Sigmoid colon (tissue), 7 donors: Measurements from ENCODE around the gene DDX23. TPM values are rescaled to one million over a fixed set of nuclear protein-coding genes. Genes with fewer than 3 reads are reported as not detected.
A peak's percentile ranks its signal among the peaks of the same experiment; 100 is the strongest.

Experiments used
- DNase-seq: peaks from one replicate; pipeline ENCODE4 v3.0.0-alpha.2; 2019
- H3K27ac ChIP-seq, 4 donors: fragments of 200-600 bp; sonication (generic); one replicate each; pipeline ENCODE4 v1.5.1; 2016 to 2019; ENCODE audit warnings: mild to moderate bottlenecking in 1 of 4
- H3K27me3 ChIP-seq, 3 donors: fragments of 200-600 bp; sonication (generic); one replicate each; pipeline ENCODE4 v1.5.1; 2019; ENCODE audit warnings: mild to moderate bottlenecking in 1 of 3
- H3K36me3 ChIP-seq, 4 donors: fragments of 200-600 bp; sonication (generic); one replicate each; pipeline ENCODE4 v1.5.1; 2016 to 2019
- H3K4me1 ChIP-seq, 4 donors: fragments of 200-600 bp; sonication (generic); one replicate each; pipeline ENCODE4 v1.5.1; 2017 to 2019
- H3K4me3 ChIP-seq, 4 donors: fragments of 200-600 bp; sonication (generic); one replicate each; pipeline ENCODE4 v1.5.1; 2017 to 2019; ENCODE audit warnings: mild to moderate bottlenecking in 2 of 4, moderate library complexity in 1 of 4
- H3K9me3 ChIP-seq, 4 donors: fragments of 200-600 bp in 3 of 4; sonication (generic) in 3 of 4; one replicate each; pipeline versions ENCODE4 v1.5.1 to v1.6.1; 2013 to 2019
- EP300 ChIP-seq, 4 donors: sonication (generic); formaldehyde crosslinking; IDR thresholded peaks; one replicate each; pipeline ENCODE4 v1.6.1; 2017; ENCODE audit warnings: antibody characterized with exemption in 4 of 4
- POLR2A ChIP-seq, 2 donors: fragments of 450-650 bp; IDR thresholded peaks; one replicate each; pipeline ENCODE4 v1.6.1; 2016; ENCODE audit warnings: antibody characterized with exemption in 2 of 2, mild to moderate bottlenecking in 2 of 2, moderate library complexity in 2 of 2
- POLR2AphosphoS5 ChIP-seq, 4 donors: sonication (generic); formaldehyde crosslinking; IDR thresholded peaks; one replicate each; pipeline ENCODE4 v1.6.1; 2017; ENCODE audit warnings: antibody characterized with exemption in 4 of 4
- WGBS, 2 donors: extraction: QIAGEN DNeasy Blood & Tissue Kit; methylation state at CpG; one replicate each; pipeline ENCODE4 v1.1.7; 2013; 5-methylcytosine and 5-hydroxymethylcytosine counted together
- intact Hi-C: fragments of 100-400 bp; cut with DNase I; formaldehyde crosslinking; loops from one replicate; pipeline ENCODE4 v1.15.1; 2023
- polyA plus RNA-seq, 3 donors: library from polyadenylated mRNA; stranded (reverse); fragments of 200-250 nt; gene quantifications; one replicate each; pipeline ENCODE4 v1.2.3, GENCODE V29; 2013
- total RNA-seq, 4 donors: library from RNA; depleted of rRNA; stranded (reverse); fragments of >200 nt; gene quantifications; one replicate each; pipeline ENCODE4 v1.1.0, GENCODE V29; 2016
- TF ChIP-seq, protein P1 (sequence below), 4 experiments: fragments of 450-650 bp in 3 of 4; fragments of 200-600 bp in 1 of 4; IDR thresholded peaks; one replicate each; pipeline ENCODE4 v1.5.1; 2016 to 2019; ENCODE audit warnings: antibody characterized with exemption in 4 of 4, mild to moderate bottlenecking in 3 of 4, moderate library complexity in 2 of 4
- donor health status: healthy with polysubstance abuse.
- donor health status: Bipolar disorder and iron deficiency.
- donor health status: healthy.

DDX23 gene
- total and polyA plus RNA-seq, 7 donors, result 32.4 to 91.5 (median 53.5) TPM

DNA sequence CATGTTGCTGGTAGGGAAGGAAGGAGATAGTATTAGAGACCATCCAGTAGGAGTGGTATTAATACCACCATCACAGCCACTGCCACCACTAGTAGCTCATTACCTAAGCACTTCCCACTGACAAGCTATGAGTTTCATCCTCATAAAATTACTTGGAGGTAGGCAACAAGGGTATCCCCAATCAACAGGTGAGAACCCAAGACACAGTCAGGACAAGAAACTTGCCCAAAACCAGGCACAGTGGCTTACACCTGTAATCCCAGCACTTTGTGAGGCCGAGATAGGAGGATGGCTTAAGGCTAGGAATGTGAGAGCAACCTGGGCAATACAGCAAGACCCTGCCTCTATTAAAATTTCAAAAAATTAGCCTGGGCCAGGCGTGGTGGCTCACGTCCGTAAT lies 68.5 kb downstream of the DDX23 start:
- no peak for DNase-seq
- Histone ChIP-seq H3K27ac (no peak overlapping the region), H3K9me3 (no peaks in the 10 kb centered on the region), H3K4me1 (peaks cover 0 to 46% (median 41%) of the 10 kb centered on the region in 4 donors), H3K27me3 (no peaks in the 10 kb centered on the region), H3K36me3 (peaks cover 0 to 11% (median 9%) of the 10 kb centered on the region in 4 donors), H3K4me3 (no peak overlapping the region)
- TF ChIP-seq POLR2A (IDR thresholded peaks at IDR 0.05) (no peak), EP300 (IDR thresholded peaks at IDR 0.05) (no peak), POLR2AphosphoS5 (IDR thresholded peaks at IDR 0.05) (no peak)
- TF ChIP-seq, protein P1, sequence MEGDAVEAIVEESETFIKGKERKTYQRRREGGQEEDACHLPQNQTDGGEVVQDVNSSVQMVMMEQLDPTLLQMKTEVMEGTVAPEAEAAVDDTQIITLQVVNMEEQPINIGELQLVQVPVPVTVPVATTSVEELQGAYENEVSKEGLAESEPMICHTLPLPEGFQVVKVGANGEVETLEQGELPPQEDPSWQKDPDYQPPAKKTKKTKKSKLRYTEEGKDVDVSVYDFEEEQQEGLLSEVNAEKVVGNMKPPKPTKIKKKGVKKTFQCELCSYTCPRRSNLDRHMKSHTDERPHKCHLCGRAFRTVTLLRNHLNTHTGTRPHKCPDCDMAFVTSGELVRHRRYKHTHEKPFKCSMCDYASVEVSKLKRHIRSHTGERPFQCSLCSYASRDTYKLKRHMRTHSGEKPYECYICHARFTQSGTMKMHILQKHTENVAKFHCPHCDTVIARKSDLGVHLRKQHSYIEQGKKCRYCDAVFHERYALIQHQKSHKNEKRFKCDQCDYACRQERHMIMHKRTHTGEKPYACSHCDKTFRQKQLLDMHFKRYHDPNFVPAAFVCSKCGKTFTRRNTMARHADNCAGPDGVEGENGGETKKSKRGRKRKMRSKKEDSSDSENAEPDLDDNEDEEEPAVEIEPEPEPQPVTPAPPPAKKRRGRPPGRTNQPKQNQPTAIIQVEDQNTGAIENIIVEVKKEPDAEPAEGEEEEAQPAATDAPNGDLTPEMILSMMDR (IDR thresholded peaks at IDR 0.05), result no peak
- intact Hi-C loops, result no loop called here
- 90 to 93% methylated on average over 4 of the region's 4 CpGs for WGBS, 2 donors

DNA sequence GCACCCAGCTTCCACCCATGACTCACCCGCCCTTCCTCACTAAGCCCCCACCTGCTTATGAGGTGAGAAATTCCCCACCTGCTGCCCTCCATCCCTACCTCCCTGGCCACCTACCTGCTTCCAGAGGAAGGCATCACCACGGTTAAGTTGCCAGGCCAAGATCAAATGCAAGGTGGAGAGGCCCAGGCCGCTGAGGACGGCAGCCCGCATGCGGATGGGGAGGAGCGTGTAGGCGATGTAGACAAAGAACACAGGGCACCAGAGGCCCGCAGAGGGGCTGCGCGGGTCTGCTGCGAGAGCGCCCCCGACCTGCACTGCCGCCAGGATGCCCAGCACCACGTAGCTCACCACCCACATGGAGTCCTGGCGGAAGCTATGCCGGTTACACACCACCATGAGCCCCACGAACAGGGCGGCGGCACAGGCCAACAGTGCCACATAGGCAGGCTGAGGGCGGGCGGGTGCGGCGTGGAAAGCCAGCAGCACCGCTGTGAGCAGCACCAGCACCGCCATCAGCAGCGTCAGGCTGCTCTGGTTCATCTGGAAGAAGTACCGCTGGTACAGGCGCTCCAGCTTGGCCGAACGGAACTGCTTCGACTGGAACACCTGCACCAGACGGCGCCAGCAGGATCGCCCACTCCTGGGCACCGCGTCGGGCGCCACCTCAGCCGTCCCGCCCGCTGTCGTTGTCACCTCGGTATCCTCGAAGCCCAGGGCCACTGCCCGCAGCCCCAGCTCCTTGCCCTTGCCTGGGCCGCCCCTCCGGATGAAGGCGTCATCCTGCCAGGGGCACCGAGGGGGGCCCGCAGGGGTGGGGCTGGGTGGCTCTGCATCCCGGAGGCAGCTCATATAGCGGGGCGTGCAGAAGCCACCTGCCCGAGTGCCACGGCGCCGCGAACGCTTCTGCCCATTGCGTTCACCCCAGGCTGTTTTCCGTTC lies 69.2 kb downstream of the DDX23 start:
- no peak for TF ChIP-seq POLR2A (IDR thresholded peaks at IDR 0.05)
- TF ChIP-seq POLR2AphosphoS5 (IDR thresholded peaks at IDR 0.05), result no peak
- no peak for TF ChIP-seq EP300 (IDR thresholded peaks at IDR 0.05)
- TF ChIP-seq, protein P1 (IDR thresholded peaks at IDR 0.05), result no peak
- Histone ChIP-seq H3K4me3 (no peak overlapping the region), H3K36me3 (peaks cover 0 to 14% (median 10%) of the 10 kb centered on the region in 4 donors), H3K4me1 (peaks cover 0 to 40% (median 34%) of the 10 kb centered on the region in 4 donors), H3K9me3 (no peaks in the 10 kb centered on the region), H3K27me3 (no peaks in the 10 kb centered on the region), H3K27ac (no peak overlapping the region)
- 92% methylated on average over 63 of the region's 63 CpGs for WGBS, 2 donors
- intact Hi-C loops, result no loop called here
- DNase-seq, result no peak

- Histone ChIP-seq H3K4me1 (peaks cover 0 to 31% (median 26%) of the 10 kb centered on the region in 4 donors), H3K36me3 (peaks cover 0 to 18% (median 12%) of the 10 kb centered on the region in 4 donors), H3K4me3 (no peak overlapping the region), H3K27ac (no peak overlapping the region), H3K9me3 (no peaks in the 10 kb centered on the region), H3K27me3 (no peaks in the 10 kb centered on the region)
- TF ChIP-seq EP300 (IDR thresholded peaks at IDR 0.05) (no peak), POLR2AphosphoS5 (IDR thresholded peaks at IDR 0.05) (no peak), POLR2A (IDR thresholded peaks at IDR 0.05) (no peak)
- TF ChIP-seq, protein P1 (IDR thresholded peaks at IDR 0.05), result no peak
- no peak for DNase-seq
- intact Hi-C loops, result no loop called here
- WGBS, 2 donors, result 74 to 88% methylated on average over 9 of the region's 9 CpGs
These were observed 70.1 kb downstream of the DDX23 start for GRCh38 chr12:48781750-48782456.

DNA sequence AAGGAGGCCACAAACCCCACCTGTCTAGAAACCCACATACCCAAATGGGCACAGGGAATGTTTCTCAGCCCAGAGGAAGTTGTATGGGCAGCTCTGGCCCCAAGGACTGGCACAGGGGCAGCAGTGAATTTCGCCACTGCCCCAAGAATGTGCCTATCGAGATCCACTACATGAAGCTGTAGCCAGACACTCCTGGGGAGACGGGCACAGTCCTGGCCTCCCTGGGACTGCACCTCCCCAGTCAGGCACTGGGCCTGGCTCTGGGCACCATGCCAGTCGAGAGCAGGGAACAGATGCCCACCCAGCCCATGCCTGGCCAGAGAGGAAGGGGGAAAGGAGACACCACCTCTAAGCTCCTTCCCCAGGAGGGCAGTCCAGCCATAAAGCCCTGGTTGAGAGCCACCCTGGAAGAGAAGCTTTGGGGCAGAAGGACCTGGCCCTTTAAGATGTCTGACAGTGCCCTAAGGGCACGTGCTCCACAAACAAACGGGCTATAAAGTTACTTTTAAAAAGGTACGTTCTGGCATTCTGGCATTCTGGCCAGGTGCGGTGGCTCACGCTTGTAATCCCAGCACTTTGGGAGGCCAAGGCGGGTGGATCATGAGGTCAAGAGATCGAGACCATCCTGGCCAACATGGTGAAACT lies 71.5 kb downstream of the DDX23 start:
- TF ChIP-seq POLR2A (IDR thresholded peaks at IDR 0.05) (no peak), POLR2AphosphoS5 (IDR thresholded peaks at IDR 0.05) (no peak), EP300 (IDR thresholded peaks at IDR 0.05) (no peak)
- TF ChIP-seq, protein P1 (IDR thresholded peaks at IDR 0.05), result no peak

More for the DNA sequence above, 71.5 kb downstream of the DDX23 start:
- intact Hi-C loops, result no loop called here
- H3K27ac ChIP-seq, result peak overlapping the region; percentile 27 to 50 (median 42)
- H3K4me1 ChIP-seq, result peaks cover 0 to 31% (median 20%) of the 10 kb centered on the region in 4 donors
- 20 to 60% methylated on average over 11 of the region's 11 CpGs for WGBS, 2 donors
- H3K9me3 ChIP-seq, result no peaks in the 10 kb centered on the region
- H3K27me3 ChIP-seq, result no peaks in the 10 kb centered on the region
- no peak for DNase-seq
- H3K4me3 ChIP-seq, result no peak overlapping the region
- peaks cover 3 to 30% (median 17%) of the 10 kb centered on the region in 4 donors for H3K36me3 ChIP-seq
